A549 (cell line): ENCODE data around the gene POC1A. TPM values are rescaled to one million over a fixed set of nuclear protein-coding genes. Genes with fewer than 3 reads are reported as not detected.

Experiments
- ATAC-seq, 2 experiments: fragments of 200-7000 bp in 1 of 2; fragments of >200 bp in 1 of 2; cut with Nextera tagmentation in 1 of 2; cut with Tn5 transposase in 1 of 2; 3 replicates each; pipeline versions ENCODE4 v1.8.0 to v1.9.1; 2018 to 2020; ENCODE audit warnings: mild to moderate bottlenecking in 1 of 2, moderate library complexity in 1 of 2
- CTCF ChIA-PET: fragments of 300-600 bp; sonication (Branson Sonifier 250); formaldehyde crosslinking; extraction: SDS; loops from one replicate; lab custom pipeline; 2021; ENCODE audit warnings: antibody characterized with exemption, inconsistent platforms; lab: Yijun Ruan, JAX
- POLR2A ChIA-PET: fragments of 350-600 bp; formaldehyde crosslinking; extraction: SDS; loops from one replicate; lab custom pipeline; 2021; ENCODE audit warnings: antibody characterized with exemption, inconsistent platforms; lab: Yijun Ruan, JAX
- DNase-seq, 2 experiments: peaks; one replicate each; pipeline versions ENCODE4 v3.0.0 to v3.0.0-alpha.2; 2011 to 2016; ENCODE audit warnings: low read depth in 1 of 2, low spot score in 1 of 2
- FAIRE-seq: peaks from 2 replicates; lab custom pipeline; 2011; peaks lifted over from hg19 to GRCh38; lab: Jason Lieb, UNC
- H3K27ac ChIP-seq, 2 experiments: fragments of >200 bp; sonication (Bioruptor Twin); formaldehyde crosslinking; 3 replicates each; pipeline ENCODE4 v1.5.1; 2016 to 2017
- H3K4me1 ChIP-seq: fragments of >200 bp; sonication (Bioruptor Twin); formaldehyde crosslinking; 3 replicates; pipeline ENCODE4 v1.6.1; 2016
- H3K4me2 ChIP-seq: fragments of >200 bp; sonication (Bioruptor Twin); formaldehyde crosslinking; 3 replicates; pipeline ENCODE4 v1.6.1; 2016
- H3K4me3 ChIP-seq: fragments of >200 bp; sonication (Bioruptor Twin); formaldehyde crosslinking; 3 replicates; pipeline ENCODE4 v1.5.1; 2016
- H3K9me3 ChIP-seq: fragments of >200 bp; sonication (Bioruptor Twin); formaldehyde crosslinking; 3 replicates; pipeline ENCODE4 v1.6.1; 2016
- CHD4 ChIP-seq: fragments of 200-600 bp; sonication (generic); IDR thresholded peaks from 2 replicates; pipeline ENCODE4 v1.6.1; 2016; ENCODE audit warnings: antibody characterized with exemption, mild to moderate bottlenecking, borderline replicate concordance
- EHF ChIP-seq: fragments of 250-450 bp; sonication (Bioruptor Pico); IDR thresholded peaks from 2 replicates; pipeline ENCODE4 v1.5.0; 2020; ENCODE audit warnings: mild to moderate bottlenecking
- EHMT2 ChIP-seq: fragments of 200-600 bp; sonication (generic); IDR thresholded peaks from 2 replicates; pipeline ENCODE4 v1.6.1; 2016; ENCODE audit warnings: antibody characterized with exemption, low read depth, mild to moderate bottlenecking, moderate library complexity
- HEYL ChIP-seq: fragments of 250-450 bp; sonication (Bioruptor Pico); IDR thresholded peaks from 2 replicates; pipeline ENCODE4 v1.8.0; 2021; ENCODE audit warnings: mild to moderate bottlenecking, moderate library complexity
- HOXB13 ChIP-seq: fragments of 250-450 bp; sonication (Bioruptor Pico); IDR thresholded peaks from 2 replicates; pipeline ENCODE4 v1.5.0; 2020; ENCODE audit warnings: low read depth, mild to moderate bottlenecking, moderate library complexity
- HOXB5 ChIP-seq: fragments of 250-450 bp; sonication (Bioruptor Pico); IDR thresholded peaks from 2 replicates; pipeline ENCODE4 v1.5.0; 2020; ENCODE audit warnings: mild to moderate bottlenecking, moderate library complexity
- JUNB ChIP-seq: fragments of >200 bp; sonication (Bioruptor Twin); formaldehyde crosslinking; IDR thresholded peaks from 2 replicates; pipeline ENCODE4 v1.6.1; 2016
- POLR2A ChIP-seq: IDR thresholded peaks from 2 replicates; pipeline ENCODE4 v1.6.1; 2012; ENCODE audit warnings: mild to moderate bottlenecking, low read length
- RARB ChIP-seq: fragments of 250-450 bp; sonication (Bioruptor Pico); IDR thresholded peaks from 2 replicates; pipeline ENCODE4 v1.8.0; 2021; ENCODE audit warnings: mild to moderate bottlenecking, moderate library complexity
- ZNF302 ChIP-seq: fragments of 250-450 bp; sonication (Bioruptor Pico); IDR thresholded peaks from 2 replicates; pipeline ENCODE4 v1.9.0; 2021; ENCODE audit warnings: inconsistent platforms, mild to moderate bottlenecking, moderate library complexity
- ZSCAN20 ChIP-seq: fragments of 250-450 bp; sonication (Bioruptor Pico); IDR thresholded peaks from 2 replicates; pipeline ENCODE4 v1.8.0; 2022; ENCODE audit warnings: mild to moderate bottlenecking, moderate library complexity
- WGBS: methylation state at CpG from one replicate; pipeline ENCODE4 v1.1.6; 2017; ENCODE audit errors: missing lambda C conversion rate; 5-methylcytosine and 5-hydroxymethylcytosine counted together
- polyA plus RNA-seq, 4 experiments: library from polyadenylated mRNA; depleted of rRNA in 3 of 4; stranded (reverse); fragments of >200 nt; fragmentation: RNase III in 1 of 4; extraction: RNeasy Plus Mini Kit Qiagen cat#74134 plus additional on column Dnase treatment in 1 of 4; gene quantifications; 2 replicates in 3 of 4; 3 replicates in 1 of 4; pipeline ENCODE4 v1.2.3, GENCODE V29; 2011 to 2017
- TF ChIP-seq, protein P1 (sequence below): fragments of 250-450 bp; sonication (Bioruptor Pico); IDR thresholded peaks from 2 replicates; pipeline ENCODE4 v1.5.0; 2021; ENCODE audit warnings: mild to moderate bottlenecking, moderate library complexity, borderline replicate concordance
- TF ChIP-seq, protein P2 (sequence below): fragments of 150-350 bp; IDR thresholded peaks from 2 replicates; pipeline ENCODE4 v1.6.1; 2014; ENCODE audit warnings: low read depth, mild to moderate bottlenecking, low read length
- TF ChIP-seq, protein P3 (sequence below): fragments of 200-600 bp; sonication (generic); IDR thresholded peaks from 2 replicates; pipeline ENCODE4 v1.6.1; 2016; ENCODE audit warnings: antibody characterized with exemption, mild to moderate bottlenecking, moderate library complexity
- TF ChIP-seq, protein P4 (sequence below): IDR thresholded peaks from 2 replicates; pipeline ENCODE4 v1.6.1; 2012

Gene POC1A
- polyA plus RNA-seq, 2 of the 4 experiments (the other 2 are of a cell fraction), result 9.4 to 14.1 TPM

DNA sequence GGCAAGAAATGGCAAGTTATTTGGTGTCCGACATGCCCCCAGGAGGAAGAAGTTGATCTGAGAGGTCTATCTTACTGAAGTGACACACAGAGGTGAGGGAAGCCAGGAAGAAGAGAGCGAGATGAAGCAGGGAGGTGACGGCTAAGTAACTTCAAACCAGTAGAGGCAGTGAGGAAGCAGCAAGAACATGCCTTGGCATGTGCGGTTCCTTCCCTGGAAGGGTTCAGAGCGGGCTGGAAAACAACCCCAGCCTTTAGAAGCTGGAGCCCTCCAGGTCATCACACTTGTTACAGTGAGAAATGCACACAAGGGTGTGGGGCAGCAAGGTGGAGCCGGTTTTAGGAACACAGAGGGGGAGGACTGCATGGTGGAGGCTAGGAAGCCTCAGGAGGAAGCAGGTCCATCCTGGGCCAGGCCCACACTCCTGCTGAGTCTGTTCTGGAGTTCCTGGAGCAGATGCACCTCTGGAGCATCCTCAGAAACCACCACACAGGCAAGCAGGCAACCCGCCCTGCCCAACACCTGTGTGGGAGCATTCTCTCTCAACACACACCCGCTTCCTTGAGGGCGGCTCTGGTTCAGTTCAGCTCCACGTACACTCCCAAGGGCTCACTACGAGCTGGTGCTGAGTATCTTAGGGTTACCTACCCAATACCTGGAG, 47.1 kb downstream of the POC1A start (continued):
- TF ChIP-seq, protein P1, sequence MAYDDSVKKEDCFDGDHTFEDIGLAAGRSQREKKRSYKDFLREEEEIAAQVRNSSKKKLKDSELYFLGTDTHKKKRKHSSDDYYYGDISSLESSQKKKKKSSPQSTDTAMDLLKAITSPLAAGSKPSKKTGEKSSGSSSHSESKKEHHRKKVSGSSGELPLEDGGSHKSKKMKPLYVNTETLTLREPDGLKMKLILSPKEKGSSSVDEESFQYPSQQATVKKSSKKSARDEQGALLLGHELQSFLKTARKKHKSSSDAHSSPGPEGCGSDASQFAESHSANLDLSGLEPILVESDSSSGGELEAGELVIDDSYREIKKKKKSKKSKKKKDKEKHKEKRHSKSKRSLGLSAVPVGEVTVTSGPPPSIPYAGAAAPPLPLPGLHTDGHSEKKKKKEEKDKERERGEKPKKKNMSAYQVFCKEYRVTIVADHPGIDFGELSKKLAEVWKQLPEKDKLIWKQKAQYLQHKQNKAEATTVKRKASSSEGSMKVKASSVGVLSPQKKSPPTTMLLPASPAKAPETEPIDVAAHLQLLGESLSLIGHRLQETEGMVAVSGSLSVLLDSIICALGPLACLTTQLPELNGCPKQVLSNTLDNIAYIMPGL, result no peak
- TF ChIP-seq, protein P2, sequence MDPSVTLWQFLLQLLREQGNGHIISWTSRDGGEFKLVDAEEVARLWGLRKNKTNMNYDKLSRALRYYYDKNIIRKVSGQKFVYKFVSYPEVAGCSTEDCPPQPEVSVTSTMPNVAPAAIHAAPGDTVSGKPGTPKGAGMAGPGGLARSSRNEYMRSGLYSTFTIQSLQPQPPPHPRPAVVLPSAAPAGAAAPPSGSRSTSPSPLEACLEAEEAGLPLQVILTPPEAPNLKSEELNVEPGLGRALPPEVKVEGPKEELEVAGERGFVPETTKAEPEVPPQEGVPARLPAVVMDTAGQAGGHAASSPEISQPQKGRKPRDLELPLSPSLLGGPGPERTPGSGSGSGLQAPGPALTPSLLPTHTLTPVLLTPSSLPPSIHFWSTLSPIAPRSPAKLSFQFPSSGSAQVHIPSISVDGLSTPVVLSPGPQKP, result no peak
- TF ChIP-seq EHMT2 (no peak), RARB (CRISPR knock-in tag) (no peak), CHD4 (no peak)
- TF ChIP-seq, protein P3, sequence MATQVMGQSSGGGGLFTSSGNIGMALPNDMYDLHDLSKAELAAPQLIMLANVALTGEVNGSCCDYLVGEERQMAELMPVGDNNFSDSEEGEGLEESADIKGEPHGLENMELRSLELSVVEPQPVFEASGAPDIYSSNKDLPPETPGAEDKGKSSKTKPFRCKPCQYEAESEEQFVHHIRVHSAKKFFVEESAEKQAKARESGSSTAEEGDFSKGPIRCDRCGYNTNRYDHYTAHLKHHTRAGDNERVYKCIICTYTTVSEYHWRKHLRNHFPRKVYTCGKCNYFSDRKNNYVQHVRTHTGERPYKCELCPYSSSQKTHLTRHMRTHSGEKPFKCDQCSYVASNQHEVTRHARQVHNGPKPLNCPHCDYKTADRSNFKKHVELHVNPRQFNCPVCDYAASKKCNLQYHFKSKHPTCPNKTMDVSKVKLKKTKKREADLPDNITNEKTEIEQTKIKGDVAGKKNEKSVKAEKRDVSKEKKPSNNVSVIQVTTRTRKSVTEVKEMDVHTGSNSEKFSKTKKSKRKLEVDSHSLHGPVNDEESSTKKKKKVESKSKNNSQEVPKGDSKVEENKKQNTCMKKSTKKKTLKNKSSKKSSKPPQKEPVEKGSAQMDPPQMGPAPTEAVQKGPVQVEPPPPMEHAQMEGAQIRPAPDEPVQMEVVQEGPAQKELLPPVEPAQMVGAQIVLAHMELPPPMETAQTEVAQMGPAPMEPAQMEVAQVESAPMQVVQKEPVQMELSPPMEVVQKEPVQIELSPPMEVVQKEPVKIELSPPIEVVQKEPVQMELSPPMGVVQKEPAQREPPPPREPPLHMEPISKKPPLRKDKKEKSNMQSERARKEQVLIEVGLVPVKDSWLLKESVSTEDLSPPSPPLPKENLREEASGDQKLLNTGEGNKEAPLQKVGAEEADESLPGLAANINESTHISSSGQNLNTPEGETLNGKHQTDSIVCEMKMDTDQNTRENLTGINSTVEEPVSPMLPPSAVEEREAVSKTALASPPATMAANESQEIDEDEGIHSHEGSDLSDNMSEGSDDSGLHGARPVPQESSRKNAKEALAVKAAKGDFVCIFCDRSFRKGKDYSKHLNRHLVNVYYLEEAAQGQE, result no peak

DNA sequence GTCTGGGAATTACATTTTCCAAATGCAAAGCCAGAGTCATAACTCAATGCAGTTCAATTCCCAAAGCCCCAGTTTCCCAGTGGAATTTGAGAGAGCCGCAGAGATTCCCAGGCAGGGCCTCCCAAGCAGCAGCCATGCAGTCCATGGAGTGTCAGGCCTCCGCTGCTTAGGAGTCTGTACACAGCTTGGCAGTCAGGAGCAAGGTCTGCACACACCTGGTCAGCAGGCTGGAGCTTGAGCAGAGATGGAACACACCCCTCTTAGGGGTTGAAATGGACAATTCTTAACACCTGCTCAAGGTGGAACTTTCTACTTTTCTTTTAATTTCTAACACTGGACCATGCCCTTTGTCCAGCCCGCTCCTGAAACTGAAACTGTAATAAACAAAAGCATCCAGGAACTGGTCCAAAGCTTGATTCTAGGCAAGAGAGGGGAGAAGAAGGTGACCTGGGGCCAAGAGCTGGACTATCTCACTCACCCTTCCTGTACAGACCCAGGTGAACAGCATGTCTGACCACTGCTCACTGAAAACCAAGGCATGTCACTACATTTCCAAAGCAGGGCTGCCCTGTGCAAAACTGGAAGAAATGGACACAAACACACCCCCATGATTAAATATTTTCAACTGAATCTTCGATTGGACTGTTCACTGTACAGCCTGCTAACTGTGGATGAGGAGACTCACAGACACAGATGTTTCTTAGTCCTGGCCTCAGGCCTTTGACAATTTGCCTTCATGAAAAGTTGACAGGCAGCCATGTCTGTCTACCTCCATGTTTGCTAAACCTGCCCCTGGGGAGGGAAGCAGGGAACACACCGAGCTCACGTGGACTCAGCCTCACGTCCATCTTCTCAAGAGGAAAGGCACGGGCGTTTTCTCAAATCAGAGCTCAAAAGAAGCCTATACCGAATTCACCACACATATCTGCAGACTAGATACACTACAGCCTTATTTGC, 49.3 kb downstream of the POC1A start:
- POLR2A ChIA-PET, result no interaction called here
- peaks cover 6% of the 10 kb centered on the region; the same call in 1 of the 3 replicates for H3K9me3 ChIP-seq
- 94% methylated on average over 8 of the region's 10 CpGs for WGBS
- no peak overlapping the region for H3K4me3 ChIP-seq
- FAIRE-seq (no peak), DNase-seq (no peak), ATAC-seq (no peak)
- CTCF ChIA-PET, result interaction anchor here (0.7 to 1.3 kb wide), 2 partner anchors 12 to 104 kb away, joined by 3 to 4 read pairs; no protein-coding TSS in a partner anchor
- H3K4me2 ChIP-seq, result no peak overlapping the region
- TF ChIP-seq RARB (CRISPR knock-in tag) (no peak), HEYL (CRISPR knock-in tag) (no peak)
- no peaks in the 10 kb centered on the region for H3K4me1 ChIP-seq
- no peak overlapping the region for H3K27ac ChIP-seq

DNA sequence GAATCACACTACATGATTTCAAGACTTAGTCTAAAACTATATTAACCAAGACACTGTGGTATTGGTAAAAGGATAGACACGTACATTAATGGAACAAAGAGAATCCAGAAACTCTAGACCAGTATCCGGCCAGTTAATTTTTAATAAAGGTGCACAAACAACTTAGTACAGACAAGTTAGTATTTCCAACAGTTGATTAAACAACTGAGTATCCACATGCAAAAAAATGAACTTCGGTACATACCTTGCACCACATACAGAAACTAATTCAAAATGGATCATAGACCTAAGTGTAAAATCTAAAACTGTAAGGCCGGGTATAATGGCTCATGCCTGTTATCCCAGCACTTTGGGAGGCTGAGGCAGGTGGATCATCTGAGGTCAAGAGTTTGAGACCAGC, 51.3 kb downstream of the POC1A start:
- FAIRE-seq, result no peak
- POLR2A ChIA-PET, result no interaction called here
- 94% methylated on average over 4 of the region's 4 CpGs for WGBS
- H3K4me2 ChIP-seq, result no peak overlapping the region
- no peak for DNase-seq
- H3K27ac ChIP-seq, result no peak overlapping the region
- CTCF ChIA-PET, result no interaction called here
- no peak for ATAC-seq
- peaks cover 6% of the 10 kb centered on the region; the same call in 1 of the 3 replicates for H3K9me3 ChIP-seq
- H3K4me3 ChIP-seq, result no peak overlapping the region
- H3K4me1 ChIP-seq, result no peaks in the 10 kb centered on the region
- TF ChIP-seq, protein P4, sequence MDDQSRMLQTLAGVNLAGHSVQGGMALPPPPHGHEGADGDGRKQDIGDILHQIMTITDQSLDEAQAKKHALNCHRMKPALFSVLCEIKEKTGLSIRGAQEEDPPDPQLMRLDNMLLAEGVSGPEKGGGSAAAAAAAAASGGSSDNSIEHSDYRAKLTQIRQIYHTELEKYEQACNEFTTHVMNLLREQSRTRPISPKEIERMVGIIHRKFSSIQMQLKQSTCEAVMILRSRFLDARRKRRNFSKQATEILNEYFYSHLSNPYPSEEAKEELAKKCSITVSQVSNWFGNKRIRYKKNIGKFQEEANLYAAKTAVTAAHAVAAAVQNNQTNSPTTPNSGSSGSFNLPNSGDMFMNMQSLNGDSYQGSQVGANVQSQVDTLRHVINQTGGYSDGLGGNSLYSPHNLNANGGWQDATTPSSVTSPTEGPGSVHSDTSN, result no peak
- TF ChIP-seq EHF (no peak), HOXB5 (CRISPR knock-in tag) (no peak), ZSCAN20 (CRISPR knock-in tag) (no peak), POLR2A (no peak), RARB (CRISPR knock-in tag) (no peak), ZNF302 (CRISPR knock-in tag) (no peak), HOXB13 (no peak), JUNB (no peak)
- TF ChIP-seq, protein P1, result no peak
- TF ChIP-seq, protein P3, result no peak
